Measurements from ENCODE around the gene HPSE2.

The HPSE2 gene

DNA sequence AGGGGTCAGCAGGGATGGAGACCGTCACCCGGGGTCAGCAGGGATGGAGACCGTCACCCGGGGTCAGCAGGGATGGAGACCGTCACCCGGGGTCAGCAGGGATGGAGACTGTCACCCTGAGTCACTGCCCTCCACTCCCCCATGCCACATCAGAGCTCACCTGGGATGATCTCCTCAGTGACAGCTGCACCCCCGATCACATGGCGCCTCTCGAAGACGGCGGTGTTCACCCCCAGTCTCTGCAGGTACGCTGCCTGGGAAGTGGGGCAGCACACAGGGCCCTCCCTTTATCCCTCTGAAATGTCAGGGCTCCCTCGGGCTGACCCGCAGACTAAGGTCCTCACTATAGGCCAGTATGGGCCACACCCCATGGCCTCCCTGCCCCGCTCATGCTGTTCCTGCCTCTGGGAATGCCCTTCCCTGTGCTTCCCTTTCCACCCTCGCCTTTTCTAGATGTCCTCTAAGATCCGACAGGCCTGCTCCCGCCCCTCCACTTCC, 827.9 kb downstream of the HPSE2 start:
- no peak for DNase-seq (ENCODE audit: insufficient read length)
- FAIRE-seq, result no peak
- TF ChIP-seq POLR2A (IDR thresholded peaks at IDR 0.05; ENCODE audit: low read depth, low read length), result no peak
